K562 (cell line): ENCODE measurements around the gene HTR6. TPM values are rescaled to one million over a fixed set of nuclear protein-coding genes. Genes with fewer than 3 reads are reported as not detected.

ENCODE experiments used
- ATAC-seq: fragments of 200-7000 bp; cut with Tn5 transposase; 3 replicates; pipeline ENCODE4 v1.9.1; 2020; ENCODE audit warnings: moderate library complexity
- BruUV-seq: library from RNA; stranded (reverse); fragments of 400-500 nt; replicated peaks from 2 replicates; lab custom pipeline; 2021; lab: Mats Ljungman, UMichigan
- CTCF ChIA-PET: fragments of 300-600 bp; formaldehyde crosslinking; extraction: SDS; loops from one replicate; lab custom pipeline; 2021; ENCODE audit warnings: low intra/inter-chr PET ratio; lab: Yijun Ruan, JAX
- POLR2A ChIA-PET: fragments of 300-600, 350-650 bp; sonication (Branson Sonifier 250); formaldehyde crosslinking; extraction: SDS; loops from one replicate; lab custom pipeline; 2021; ENCODE audit warnings: antibody characterized with exemption, inconsistent platforms; lab: Yijun Ruan, JAX
- DNase-seq, 4 experiments: peaks; one replicate each; pipeline versions ENCODE4 v3.0.0 to v3.0.0-alpha.2; 2011 to 2018; ENCODE audit warnings: low spot score in 3 of 4, mixed read lengths in 3 of 4; ENCODE audit errors: extremely low read depth in 1 of 4
- FAIRE-seq: peaks from 2 replicates; lab custom pipeline; 2011; peaks lifted over from hg19 to GRCh38; lab: Jason Lieb, UNC
- H2AFZ ChIP-seq: 2 replicates; pipeline ENCODE4 v1.6.0; 2011; ENCODE audit warnings: low read depth, low read length, control low read depth, inconsistent platforms
- H3K27ac ChIP-seq: fragments of 200-600 bp; 3 replicates; pipeline ENCODE4 v1.8.0; 2011; ENCODE audit warnings: low read depth, mild to moderate bottlenecking, control low read depth, inconsistent platforms, low read length, moderate library complexity, mixed read lengths; ENCODE audit errors: extremely low read depth
- H3K27me3 ChIP-seq, 2 experiments: fragments of 300-600 bp in 1 of 2; 2 replicates in 1 of 2; 3 replicates in 1 of 2; pipeline versions ENCODE4 v1.6.0 to v1.8.0; 2011; ENCODE audit warnings: inconsistent platforms in 2 of 2, low read length in 2 of 2, mild to moderate bottlenecking in 1 of 2, mixed read lengths in 1 of 2, moderate library complexity in 1 of 2; ENCODE audit not compliant: control insufficient read depth in 2 of 2, insufficient read depth in 2 of 2
- H3K36me3 ChIP-seq: fragments of 300-600 bp; 3 replicates; pipeline ENCODE4 v1.8.0; 2011; ENCODE audit warnings: mild to moderate bottlenecking, low read length, inconsistent platforms; ENCODE audit not compliant: control insufficient read depth, insufficient read depth
- H3K4me1 ChIP-seq, 2 experiments: fragments of 200-600 bp in 1 of 2; replicated peaks in 1 of 2; 2 replicates in 1 of 2; 3 replicates in 1 of 2; pipeline versions ENCODE4 v1.5.1 to v1.8.0; 2011; ENCODE audit warnings: inconsistent platforms in 2 of 2, low read length in 2 of 2, mild to moderate bottlenecking in 1 of 2, mixed read lengths in 1 of 2, moderate library complexity in 1 of 2; ENCODE audit not compliant: control insufficient read depth in 2 of 2, insufficient read depth in 2 of 2
- H3K4me2 ChIP-seq: 2 replicates; pipeline ENCODE4 v1.6.1; 2011; ENCODE audit warnings: low read length, control low read depth, inconsistent platforms, mixed read lengths; ENCODE audit not compliant: insufficient read depth
- H3K4me3 ChIP-seq: fragments of 200-600 bp; sonication (generic), shearing (Covaris generic); 2 replicates; pipeline ENCODE4 v1.5.1; 2016; ENCODE audit warnings: control low read depth, inconsistent platforms
- H3K79me2 ChIP-seq: fragments of 200-600 bp; 3 replicates; pipeline ENCODE4 v1.8.0; 2011; ENCODE audit warnings: low read length, inconsistent platforms; ENCODE audit not compliant: control insufficient read depth, insufficient read depth
- H3K9ac ChIP-seq, 2 experiments: 2 replicates each; pipeline versions ENCODE4 v1.6.0 to v1.6.1; 2011; ENCODE audit warnings: low read depth in 2 of 2, low read length in 2 of 2, control low read depth in 1 of 2, inconsistent platforms in 1 of 2, mild to moderate bottlenecking in 1 of 2, mixed read lengths in 1 of 2; ENCODE audit not compliant: insufficient read depth in 1 of 2
- H3K9me1 ChIP-seq: one replicate; pipeline ENCODE4 v1.6.0; 2011; ENCODE audit warnings: inconsistent platforms, mild to moderate bottlenecking, low read length, moderate library complexity; ENCODE audit not compliant: control insufficient read depth, insufficient read depth
- H3K9me3 ChIP-seq: replicated peaks from 2 replicates; pipeline ENCODE4 v1.5.1; 2011; ENCODE audit warnings: low read depth, low read length, inconsistent platforms; ENCODE audit not compliant: control insufficient read depth, insufficient read depth
- H4K20me1 ChIP-seq: replicated peaks from 2 replicates; pipeline ENCODE4 v1.6.1; 2011; ENCODE audit warnings: low read length, inconsistent platforms, mixed read lengths; ENCODE audit not compliant: control insufficient read depth, insufficient read depth
- BRF1 ChIP-seq: IDR thresholded peaks from 3 replicates; pipeline ENCODE4 v1.6.1; 2011; ENCODE audit warnings: borderline replicate concordance, mild to moderate bottlenecking; ENCODE audit not compliant: insufficient read length; ENCODE audit errors: extremely low read depth
- DDX20 ChIP-seq: fragments of 450-650 bp; IDR thresholded peaks from 2 replicates; pipeline ENCODE4 v1.6.1; 2016; ENCODE audit warnings: missing genetic modification characterization, low read depth, mild to moderate bottlenecking, missing compliant biosample characterization, moderate library complexity
- KDM5B ChIP-seq: fragments of 200-600 bp; sonication (generic); IDR thresholded peaks from 2 replicates; pipeline ENCODE4 v1.6.1; 2012; ENCODE audit warnings: low read depth, mild to moderate bottlenecking, moderate library complexity, low read length, control low read depth, inconsistent platforms; ENCODE audit not compliant: insufficient replicate concordance
- RFX1 ChIP-seq: fragments of 450-650 bp; IDR thresholded peaks from 2 replicates; pipeline ENCODE4 v1.6.1; 2016; ENCODE audit warnings: mild to moderate bottlenecking, moderate library complexity
- THRAP3 ChIP-seq: fragments of 450-650 bp; IDR thresholded peaks from 2 replicates; pipeline ENCODE4 v1.6.1; 2016; ENCODE audit warnings: mild to moderate bottlenecking, inconsistent platforms, borderline replicate concordance
- WGBS: fragments of 100-300 bp; shearing (Covaris generic); methylation state at CpG from one replicate; pipeline ENCODE4 v1.1.6; 2016; ENCODE audit warnings: low coverage, mixed read lengths; ENCODE audit not compliant: insufficient coverage; ENCODE audit errors: missing lambda C conversion rate; 5-methylcytosine and 5-hydroxymethylcytosine counted together
- in situ Hi-C: fragments of 300-500 bp; cut with MboI; formaldehyde crosslinking; loops from 4 replicates; pipeline ENCODE4 v1.15.0; 2018; ENCODE audit warnings: inconsistent platforms, mixed read lengths
- intact Hi-C: fragments of 100-400 bp; cut with micrococcal nuclease; formaldehyde crosslinking; loops from 2 replicates; pipeline ENCODE4 v1.14.2; 2022
- polyA plus RNA-seq, 8 experiments: library from polyadenylated mRNA; depleted of rRNA in 4 of 8; stranded (reverse) in 5 of 8; unstranded in 3 of 8; fragments of >200 nt; fragmentation: Nextera tagmentation in 2 of 8; fragmentation: Illumina TruSeq in 1 of 8; extraction: Ambion mirVana in 2 of 8; extraction: Trizol in 1 of 8; gene quantifications; 2 replicates each; pipeline versions ENCODE4 v1.2.1 to v1.2.3, GENCODE V29; 2011 to 2014; ENCODE audit warnings: inconsistent platforms in 1 of 8, missing spikeins in 1 of 8
- total RNA-seq, 7 experiments: library from RNA; depleted of rRNA in 6 of 7; stranded (reverse); fragments of >200 nt in 6 of 7; fragmentation: Illumina TruSeq in 2 of 7; extraction: Trizol in 2 of 7; gene quantifications; 2 replicates each; pipeline versions ENCODE4 v1.2.1 to v1.2.3, GENCODE V29; 2011 to 2021; ENCODE audit warnings: low replicate concordance in 1 of 7
- TF ChIP-seq, protein P1 (sequence below): fragments of 150-350 bp; conservative IDR thresholded peaks from 2 replicates; pipeline ENCODE4 v1.6.1; 2014; ENCODE audit warnings: low read length

HTR6 gene
- total and polyA plus RNA-seq, 9 of the 15 experiments (the other 6 are each of a cell fraction or from before 2014, with no cell fraction given) = not detected

DNA sequence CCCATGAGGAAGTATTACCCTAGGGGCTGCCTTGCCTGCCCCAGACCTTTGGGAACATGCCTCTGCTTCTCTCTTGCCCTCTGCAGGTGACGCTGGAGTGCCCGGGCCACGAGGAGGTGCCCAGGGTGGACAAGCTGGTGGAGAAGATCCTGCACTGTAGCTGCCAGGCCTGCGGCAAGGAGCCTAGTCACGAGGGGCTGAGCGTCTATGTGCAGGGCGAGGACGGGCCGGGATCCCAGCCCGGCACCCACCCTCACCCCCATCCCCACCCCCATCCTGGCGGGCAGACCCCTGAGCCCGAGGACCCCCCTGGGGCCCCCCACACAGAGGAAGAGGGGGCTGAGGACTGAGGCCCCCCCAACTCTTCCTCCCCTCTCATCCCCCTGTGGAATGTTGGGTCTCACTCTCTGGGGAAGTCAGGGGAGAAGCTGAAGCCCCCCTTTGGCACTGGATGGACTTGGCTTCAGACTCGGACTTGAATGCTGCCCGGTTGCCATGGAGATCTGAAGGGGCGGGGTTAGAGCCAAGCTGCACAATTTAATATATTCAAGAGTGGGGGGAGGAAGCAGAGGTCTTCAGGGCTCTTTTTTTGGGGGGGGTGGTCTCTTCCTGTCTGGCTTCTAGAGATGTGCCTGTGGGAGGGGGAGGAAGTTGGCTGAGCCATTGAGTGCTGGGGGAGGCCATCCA, 7.8 kb upstream of the HTR6 start:
- no peak overlapping the region for H3K27ac ChIP-seq
- TF ChIP-seq DDX20 (tag) (no peak), THRAP3 (no peak), RFX1 (peak; percentile 80), BRF1 (no peak), KDM5B (no peak)
- TF ChIP-seq, protein P1, sequence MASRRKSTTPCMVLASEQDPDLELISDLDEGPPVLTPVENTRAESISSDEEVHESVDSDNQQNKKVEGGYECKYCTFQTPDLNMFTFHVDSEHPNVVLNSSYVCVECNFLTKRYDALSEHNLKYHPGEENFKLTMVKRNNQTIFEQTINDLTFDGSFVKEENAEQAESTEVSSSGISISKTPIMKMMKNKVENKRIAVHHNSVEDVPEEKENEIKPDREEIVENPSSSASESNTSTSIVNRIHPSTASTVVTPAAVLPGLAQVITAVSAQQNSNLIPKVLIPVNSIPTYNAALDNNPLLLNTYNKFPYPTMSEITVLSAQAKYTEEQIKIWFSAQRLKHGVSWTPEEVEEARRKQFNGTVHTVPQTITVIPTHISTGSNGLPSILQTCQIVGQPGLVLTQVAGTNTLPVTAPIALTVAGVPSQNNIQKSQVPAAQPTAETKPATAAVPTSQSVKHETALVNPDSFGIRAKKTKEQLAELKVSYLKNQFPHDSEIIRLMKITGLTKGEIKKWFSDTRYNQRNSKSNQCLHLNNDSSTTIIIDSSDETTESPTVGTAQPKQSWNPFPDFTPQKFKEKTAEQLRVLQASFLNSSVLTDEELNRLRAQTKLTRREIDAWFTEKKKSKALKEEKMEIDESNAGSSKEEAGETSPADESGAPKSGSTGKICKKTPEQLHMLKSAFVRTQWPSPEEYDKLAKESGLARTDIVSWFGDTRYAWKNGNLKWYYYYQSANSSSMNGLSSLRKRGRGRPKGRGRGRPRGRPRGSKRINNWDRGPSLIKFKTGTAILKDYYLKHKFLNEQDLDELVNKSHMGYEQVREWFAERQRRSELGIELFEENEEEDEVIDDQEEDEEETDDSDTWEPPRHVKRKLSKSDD = no peak
- BruUV-seq = no TSS peak
- ChIA-PET CTCF (no interaction called here), POLR2A (interaction anchor here (0.7 to 0.8 kb wide), 2 partner anchors 30 to 363 kb away, joined by 3 read pairs; no protein-coding TSS in a partner anchor)
- H3K4me1 ChIP-seq = peaks cover 5 to 16% of the 10 kb centered on the region in 2 experiments; a peak in 4 of 5 replicates
- DNase-seq (peak in 1 of 4 experiments; percentile 42), ATAC-seq (no peak), FAIRE-seq (no peak)
- no peaks in the 10 kb centered on the region for H4K20me1 ChIP-seq
- no peak overlapping the region for H3K4me2 ChIP-seq
- H3K9me3 ChIP-seq = no peaks in the 10 kb centered on the region
- H3K27me3 ChIP-seq = peaks cover 0 to 31% of the 10 kb centered on the region in 2 experiments; a peak in 3 of 5 replicates
- intact Hi-C loops (loop anchor here (10.0 kb wide), 2 partner anchors 472 to 752 kb away; partner anchors contain the start of gene ALDH4A1), in situ Hi-C loops (loop anchor here (10.0 to 25.0 kb wide), 5 partner anchors 412 to 1045 kb away; no protein-coding TSS in a partner anchor)
- H3K79me2 ChIP-seq = no peaks in the 10 kb centered on the region
- no peak overlapping the region for H3K4me3 ChIP-seq
- no peaks in the 10 kb centered on the region for H3K36me3 ChIP-seq
- H3K9ac ChIP-seq = no peak overlapping the region
- H2AFZ ChIP-seq = no peak overlapping the region
- no peaks in the 10 kb centered on the region for H3K9me1 ChIP-seq
- WGBS = 13% methylated on average over 11 of the region's 15 CpGs
